Measurements from ENCODE around the gene PRKN.

Gene PRKN

GRCh38 chr6:161356167-161356854 lies 1371.3 kb downstream of the PRKN start:
- H3K27ac ChIP-seq (ENCODE audit: low read length): no peak overlapping the region
- H3F3A ChIP-seq (ENCODE audit: insufficient read depth, low read length): no peaks in the 10 kb centered on the region
- H3K4me2 ChIP-seq (ENCODE audit: low read depth, low read length): no peak overlapping the region; the same call in 1 of the 2 replicates

GRCh38 chr6:161355696-161356095 lies 1371.9 kb downstream of the PRKN start:
- Histone ChIP-seq H3K4me2 (ENCODE audit: low read depth, low read length) (no peak overlapping the region), H3K79me2 (ENCODE audit: low read length) (no peaks in the 10 kb centered on the region), H3K27ac (ENCODE audit: low read length) (no peak overlapping the region), H3K9ac (ENCODE audit: low read length) (no peak overlapping the region), H3K36me3 (replicated peaks; ENCODE audit: insufficient read depth, low read length) (no peaks in the 10 kb centered on the region), H2AFZ (ENCODE audit: low read length) (no peak overlapping the region), H3F3A (ENCODE audit: insufficient read depth, low read length) (no peaks in the 10 kb centered on the region), H3K4me3 (ENCODE audit: low read length) (no peak overlapping the region), H3K4me1 (ENCODE audit: low read length) (no peaks in the 10 kb centered on the region), H3K27me3 (replicated peaks; ENCODE audit: insufficient read depth, low read length) (no peaks in the 10 kb centered on the region), H4K20me1 (ENCODE audit: insufficient read depth, low read length) (no peaks in the 10 kb centered on the region), H3K9me3 (replicated peaks; ENCODE audit: insufficient read depth, low read length) (no peaks in the 10 kb centered on the region), H3K9me2 (replicated peaks; ENCODE audit: insufficient read depth, low read length) (no peaks in the 10 kb centered on the region)
- TF ChIP-seq CTCF (IDR thresholded peaks at IDR 0.05; ENCODE audit: low read length) (no peak), EZH2 (optimal IDR thresholded peaks at IDR 0.05; ENCODE audit: low read depth, low read length) (no peak), EZH2phosphoT487 (IDR thresholded peaks at IDR 0.05; ENCODE audit: low read length) (no peak)
- no peak for DNase-seq

More at GRCh38 chr6:161356167-161356854, 1371.3 kb downstream of the PRKN start:
- H3K4me3 ChIP-seq (ENCODE audit: low read length): no peak overlapping the region
- no peaks in the 10 kb centered on the region for H3K9me3 ChIP-seq (replicated peaks; ENCODE audit: insufficient read depth, low read length)
- no peaks in the 10 kb centered on the region for H4K20me1 ChIP-seq (ENCODE audit: insufficient read depth, low read length)
- no peaks in the 10 kb centered on the region for H3K27me3 ChIP-seq (replicated peaks; ENCODE audit: insufficient read depth, low read length)
- H3K79me2 ChIP-seq (ENCODE audit: low read length): no peaks in the 10 kb centered on the region
- no peaks in the 10 kb centered on the region for H3K36me3 ChIP-seq (replicated peaks; ENCODE audit: insufficient read depth, low read length)
- H3K9ac ChIP-seq (ENCODE audit: low read length): no peak overlapping the region
- no peaks in the 10 kb centered on the region for H3K4me1 ChIP-seq (ENCODE audit: low read length)
- no peaks in the 10 kb centered on the region for H3K9me2 ChIP-seq (replicated peaks; ENCODE audit: insufficient read depth, low read length)
- TF ChIP-seq EZH2phosphoT487 (IDR thresholded peaks at IDR 0.05; ENCODE audit: low read length): no peak
- TF ChIP-seq CTCF (IDR thresholded peaks at IDR 0.05; ENCODE audit: low read length): no peak
- no peak for TF ChIP-seq EZH2 (optimal IDR thresholded peaks at IDR 0.05; ENCODE audit: low read depth, low read length)
- no peak overlapping the region for H2AFZ ChIP-seq (ENCODE audit: low read length)
- DNase-seq: no peak

GRCh38 chr6:161354956-161355355 lies 1372.6 kb downstream of the PRKN start:
- Histone ChIP-seq H3K4me1 (ENCODE audit: low read length) (no peaks in the 10 kb centered on the region), H3K36me3 (replicated peaks; ENCODE audit: insufficient read depth, low read length) (no peaks in the 10 kb centered on the region), H3K9me3 (replicated peaks; ENCODE audit: insufficient read depth, low read length) (no peaks in the 10 kb centered on the region), H3K4me2 (ENCODE audit: low read depth, low read length) (no peak overlapping the region), H3F3A (ENCODE audit: insufficient read depth, low read length) (no peaks in the 10 kb centered on the region), H2AFZ (ENCODE audit: low read length) (no peak overlapping the region), H3K9me2 (replicated peaks; ENCODE audit: insufficient read depth, low read length) (no peaks in the 10 kb centered on the region), H3K27ac (ENCODE audit: low read length) (no peak overlapping the region), H3K27me3 (replicated peaks; ENCODE audit: insufficient read depth, low read length) (no peaks in the 10 kb centered on the region), H3K4me3 (ENCODE audit: low read length) (no peak overlapping the region), H3K79me2 (ENCODE audit: low read length) (no peaks in the 10 kb centered on the region), H3K9ac (ENCODE audit: low read length) (no peak overlapping the region), H4K20me1 (ENCODE audit: insufficient read depth, low read length) (no peaks in the 10 kb centered on the region)
- no peak for DNase-seq
- no peak for TF ChIP-seq EZH2phosphoT487 (IDR thresholded peaks at IDR 0.05; ENCODE audit: low read length)
- no peak for TF ChIP-seq EZH2 (optimal IDR thresholded peaks at IDR 0.05; ENCODE audit: low read depth, low read length)
- TF ChIP-seq CTCF (IDR thresholded peaks at IDR 0.05; ENCODE audit: low read length): no peak
